Upper lobe of left lung (tissue), 4 donors: ENCODE data around the gene PF4V1.

Experiments
- CTCF ChIP-seq, 6 experiments: fragments of 450-650 bp in 4 of 6; fragments of 200-600 bp in 2 of 6; sonication (generic) in 2 of 6; IDR thresholded peaks; one replicate each; pipeline ENCODE4 v1.5.1; 2016 to 2019; ENCODE audit warnings: antibody characterized with exemption in 6 of 6
- EP300 ChIP-seq, 4 donors: sonication (generic); formaldehyde crosslinking; IDR thresholded peaks; one replicate each; pipeline ENCODE4 v1.5.1; 2017; ENCODE audit warnings: antibody characterized with exemption in 4 of 4, control low read depth in 2 of 4
- POLR2A ChIP-seq, 4 donors: fragments of 450-650 bp; IDR thresholded peaks; one replicate each; pipeline ENCODE4 v1.5.1; 2016 to 2017; ENCODE audit warnings: antibody characterized with exemption in 4 of 4, mild to moderate bottlenecking in 2 of 4

GRCh38 chr4:73864961-73865360, 11.9 kb downstream of the PF4V1 start:
- no peak for TF ChIP-seq CTCF (IDR thresholded peaks at IDR 0.05)
- TF ChIP-seq POLR2A (IDR thresholded peaks at IDR 0.05) = no peak
- no peak for TF ChIP-seq EP300 (IDR thresholded peaks at IDR 0.05)
